Uterus (tissue), 4 donors: ENCODE results near the gene THAP6. TPM values are rescaled to one million over a fixed set of nuclear protein-coding genes. Genes with fewer than 3 reads are reported as not detected.
"Not testable (repeated sequence)": the region's sequence is repeated elsewhere in the genome, so short reads cannot be mapped to it uniquely, and the experiment has no call there.

ENCODE experiments used
- DNase-seq, 2 donors: peaks; one replicate each; pipeline ENCODE4 v3.0.0-alpha.2; 2019 to 2020
- H3K27ac ChIP-seq, 2 donors: fragments of 200-600 bp; sonication (generic); 1 replicate in 1 of 2; 2 replicates in 1 of 2; pipeline ENCODE4 v1.5.1; 2016 to 2018
- H3K27me3 ChIP-seq, 2 donors: fragments of 200-600 bp; sonication (generic); one replicate each; pipeline ENCODE4 v1.5.1; 2018 to 2019; ENCODE audit warnings: control low read depth in 1 of 2
- H3K36me3 ChIP-seq, 2 donors: fragments of 200-600 bp; sonication (generic); one replicate each; pipeline ENCODE4 v1.5.1; 2019; ENCODE audit warnings: control low read depth in 1 of 2
- H3K4me1 ChIP-seq, 2 donors: fragments of 200-600 bp; sonication (generic); one replicate each; pipeline ENCODE4 v1.5.1; 2018 to 2019; ENCODE audit warnings: control low read depth in 1 of 2
- H3K4me3 ChIP-seq, 2 donors: fragments of 200-600 bp; sonication (generic); 1 replicate in 1 of 2; 2 replicates in 1 of 2; pipeline ENCODE4 v1.5.1; 2018 to 2019; ENCODE audit warnings: mild to moderate bottlenecking in 1 of 2
- H3K9me3 ChIP-seq, 2 donors: fragments of 200-600 bp; sonication (generic); one replicate each; pipeline ENCODE4 v1.5.1; 2019; ENCODE audit warnings: control low read depth in 1 of 2
- POLR2A ChIP-seq, 2 donors: fragments of 450-650 bp; IDR thresholded peaks; one replicate each; pipeline ENCODE4 v1.6.1; 2016; ENCODE audit warnings: antibody characterized with exemption in 2 of 2, mild to moderate bottlenecking in 1 of 2, moderate library complexity in 1 of 2
- intact Hi-C: fragments of 100-400 bp; cut with DNase I; formaldehyde crosslinking; loops from one replicate; pipeline ENCODE4 v1.15.1; 2023; ENCODE audit warnings: low total_unique reads
- total RNA-seq, 4 donors: library from RNA; depleted of rRNA in 3 of 4; stranded (reverse); fragments of >200 nt in 3 of 4; gene quantifications; one replicate each; pipeline versions ENCODE4 v1.1.0 to v1.2.4, GENCODE V29; 2014 to 2023
- TF ChIP-seq, protein P1 (sequence below), 4 experiments: fragments of 200-600 bp in 2 of 4; fragments of 450-650 bp in 2 of 4; sonication (generic) in 2 of 4; IDR thresholded peaks; one replicate each; pipeline ENCODE4 v1.5.1; 2016 to 2019; ENCODE audit warnings: antibody characterized with exemption in 4 of 4, mild to moderate bottlenecking in 2 of 4, moderate library complexity in 1 of 4
- donor health status: DM: yes; HTN: yes; CAD: no.

Gene THAP6
- total RNA-seq, 4 donors from 2014 or later, result 25.4 to 77.6 (median 35.8) TPM

- Histone ChIP-seq H3K27ac (no peak overlapping the region), H3K27me3 (no peaks in the 10 kb centered on the region), H3K4me1 (no peaks in the 10 kb centered on the region), H3K36me3 (no peaks in the 10 kb centered on the region), H3K4me3 (no peak overlapping the region), H3K9me3 (no peaks in the 10 kb centered on the region)
- TF ChIP-seq, protein P1, sequence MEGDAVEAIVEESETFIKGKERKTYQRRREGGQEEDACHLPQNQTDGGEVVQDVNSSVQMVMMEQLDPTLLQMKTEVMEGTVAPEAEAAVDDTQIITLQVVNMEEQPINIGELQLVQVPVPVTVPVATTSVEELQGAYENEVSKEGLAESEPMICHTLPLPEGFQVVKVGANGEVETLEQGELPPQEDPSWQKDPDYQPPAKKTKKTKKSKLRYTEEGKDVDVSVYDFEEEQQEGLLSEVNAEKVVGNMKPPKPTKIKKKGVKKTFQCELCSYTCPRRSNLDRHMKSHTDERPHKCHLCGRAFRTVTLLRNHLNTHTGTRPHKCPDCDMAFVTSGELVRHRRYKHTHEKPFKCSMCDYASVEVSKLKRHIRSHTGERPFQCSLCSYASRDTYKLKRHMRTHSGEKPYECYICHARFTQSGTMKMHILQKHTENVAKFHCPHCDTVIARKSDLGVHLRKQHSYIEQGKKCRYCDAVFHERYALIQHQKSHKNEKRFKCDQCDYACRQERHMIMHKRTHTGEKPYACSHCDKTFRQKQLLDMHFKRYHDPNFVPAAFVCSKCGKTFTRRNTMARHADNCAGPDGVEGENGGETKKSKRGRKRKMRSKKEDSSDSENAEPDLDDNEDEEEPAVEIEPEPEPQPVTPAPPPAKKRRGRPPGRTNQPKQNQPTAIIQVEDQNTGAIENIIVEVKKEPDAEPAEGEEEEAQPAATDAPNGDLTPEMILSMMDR (IDR thresholded peaks at IDR 0.05), result no peak
- no peak for TF ChIP-seq POLR2A (IDR thresholded peaks at IDR 0.05)
- DNase-seq, result no peak
- intact Hi-C loops, result no loop called here
These were observed 10.8 kb downstream of the THAP6 start for GRCh38 chr4:75525086-75525485.

DNA sequence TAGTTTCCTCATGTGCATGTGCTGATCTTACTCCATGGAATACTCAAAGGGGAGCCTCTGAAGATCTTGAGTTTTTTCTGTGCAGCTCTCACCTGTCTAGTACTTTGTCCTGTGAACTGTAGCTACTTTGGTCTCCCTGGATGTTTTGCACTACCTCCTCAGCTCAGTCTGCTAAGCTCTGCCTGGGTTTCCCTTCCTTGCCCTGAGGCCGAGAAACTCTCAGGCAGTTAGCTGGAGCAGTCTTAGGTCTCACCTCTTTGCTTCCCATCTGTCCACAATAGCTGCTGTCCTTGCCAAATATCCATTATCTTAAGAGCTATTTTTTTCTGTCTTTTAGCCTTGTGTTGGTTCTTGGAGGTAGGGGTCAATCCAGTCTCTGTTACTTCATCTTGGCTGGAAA, 11.6 kb downstream of the THAP6 start:
- Histone ChIP-seq H3K27ac (no peak overlapping the region), H3K36me3 (no peaks in the 10 kb centered on the region)

DNA sequence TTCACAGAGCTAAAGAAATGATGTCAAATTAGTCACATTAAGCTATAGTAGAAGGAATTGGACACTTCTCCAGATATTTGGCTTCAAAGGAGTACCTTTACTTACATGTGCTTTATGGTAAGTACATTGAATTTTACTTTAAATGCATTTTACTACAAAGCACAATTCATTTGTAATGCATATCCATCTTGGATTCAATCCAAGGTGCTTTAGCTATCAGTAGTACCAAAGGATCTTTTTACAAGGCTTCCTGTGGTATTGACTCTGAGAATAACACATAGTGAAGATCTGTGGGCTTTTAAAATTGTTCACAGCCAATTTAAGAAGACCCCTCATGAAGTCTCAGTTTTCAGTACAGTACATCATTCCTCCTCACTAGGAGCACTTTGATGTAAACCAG, 13.2 kb downstream of the THAP6 start:
- H3K9me3 ChIP-seq, result no peaks in the 10 kb centered on the region
- TF ChIP-seq, protein P1 (IDR thresholded peaks at IDR 0.05), result no peak
- TF ChIP-seq POLR2A (IDR thresholded peaks at IDR 0.05), result no peak
- H3K27ac ChIP-seq, result no peak overlapping the region
- intact Hi-C loops, result no loop called here
- no peaks in the 10 kb centered on the region for H3K36me3 ChIP-seq
- no peak for DNase-seq
- H3K4me1 ChIP-seq, result no peaks in the 10 kb centered on the region
- no peaks in the 10 kb centered on the region for H3K27me3 ChIP-seq
- no peak overlapping the region for H3K4me3 ChIP-seq

More for the DNA sequence above, 11.6 kb downstream of the THAP6 start:
- no peak for TF ChIP-seq POLR2A (IDR thresholded peaks at IDR 0.05)
- TF ChIP-seq, protein P1 (IDR thresholded peaks at IDR 0.05), result no peak
- intact Hi-C loops, result no loop called here
- H3K4me1 ChIP-seq, result no peaks in the 10 kb centered on the region
- no peaks in the 10 kb centered on the region for H3K9me3 ChIP-seq
- no peak for DNase-seq
- H3K4me3 ChIP-seq, result no peak overlapping the region
- no peaks in the 10 kb centered on the region for H3K27me3 ChIP-seq

DNA sequence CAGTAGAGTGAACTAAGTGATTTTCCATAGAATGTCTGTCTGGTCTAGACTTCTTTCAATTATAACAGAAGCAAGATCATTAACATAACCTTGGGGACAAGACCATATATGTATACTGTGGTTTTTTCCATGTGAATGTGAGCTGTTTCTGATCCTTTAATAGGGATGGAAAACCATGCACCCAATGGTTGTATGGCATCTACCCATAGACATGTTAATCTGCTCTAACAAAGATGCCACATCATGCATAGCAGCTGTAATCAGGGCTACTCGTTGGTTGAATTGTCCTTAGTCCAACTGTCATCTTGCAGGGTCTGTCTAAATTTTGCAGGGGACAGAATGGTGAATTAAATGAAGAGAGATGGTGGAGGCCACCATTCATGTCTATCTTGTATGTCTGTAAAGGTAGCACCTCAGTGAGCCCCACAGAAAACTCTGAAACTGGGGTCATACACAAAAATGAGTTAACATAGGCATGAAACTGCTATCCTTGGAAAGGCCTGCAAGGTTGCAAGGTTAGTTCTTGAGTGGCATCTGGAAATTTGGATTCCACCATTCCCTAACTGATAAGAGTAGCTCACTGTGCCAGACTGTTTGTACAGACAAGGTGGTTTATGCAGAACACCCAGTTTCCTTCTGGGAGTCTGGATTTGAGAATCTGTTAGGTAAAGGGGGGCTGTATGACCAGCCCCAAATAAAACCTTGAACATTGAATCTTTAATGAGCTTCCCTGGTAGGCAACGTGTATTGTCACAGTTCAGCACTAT, 16.5 kb downstream of the THAP6 start:
- no peaks in the 10 kb centered on the region for H3K36me3 ChIP-seq
- H3K4me1 ChIP-seq, result no peaks in the 10 kb centered on the region
- H3K27me3 ChIP-seq, result no peaks in the 10 kb centered on the region
- no peak overlapping the region for H3K27ac ChIP-seq
- peaks cover 0 to 3% of the 10 kb centered on the region in 2 donors for H3K9me3 ChIP-seq
- intact Hi-C loops, result no loop called here
- DNase-seq, result no peak
- TF ChIP-seq, protein P1 (IDR thresholded peaks at IDR 0.05), result no peak
- TF ChIP-seq POLR2A (IDR thresholded peaks at IDR 0.05), result no peak
- no peak overlapping the region for H3K4me3 ChIP-seq

- DNase-seq, H3K4me3 ChIP-seq, H3K9me3 ChIP-seq, H3K36me3 ChIP-seq, H3K27me3 ChIP-seq, H3K4me1 ChIP-seq, intact Hi-C loops, H3K27ac ChIP-seq: not testable (repeated sequence)
These were observed 17.4 kb downstream of the THAP6 start for GRCh38 chr4:75531536-75532143.

- H3K27ac ChIP-seq, H3K9me3 ChIP-seq, DNase-seq, H3K4me3 ChIP-seq, H3K36me3 ChIP-seq, intact Hi-C loops, H3K27me3 ChIP-seq, H3K4me1 ChIP-seq: not testable (repeated sequence)
These were observed 19.1 kb downstream of the THAP6 start for GRCh38 chr4:75533339-75533887.

GRCh38 chr4:75533926-75534325, 19.7 kb downstream of the THAP6 start:
- H3K27me3 ChIP-seq, H3K4me3 ChIP-seq, H3K9me3 ChIP-seq, intact Hi-C loops, H3K27ac ChIP-seq, DNase-seq, H3K36me3 ChIP-seq, H3K4me1 ChIP-seq: not testable (repeated sequence)

- H3K9me3 ChIP-seq, H3K4me3 ChIP-seq, H3K4me1 ChIP-seq, H3K27me3 ChIP-seq, H3K36me3 ChIP-seq, H3K27ac ChIP-seq, intact Hi-C loops, DNase-seq: not testable (repeated sequence)
These were observed 23.0 kb downstream of the THAP6 start for GRCh38 chr4:75537308-75537707.
